ENCODE data around the gene SUGT1. TPM values are rescaled to one million over a fixed set of nuclear protein-coding genes. Genes with fewer than 3 reads are reported as not detected.

Gene SUGT1
- total RNA-seq, 1 experiment from 2014 or later: 43.2 TPM

GRCh38 chr13:52739468-52740071, 86.9 kb downstream of the SUGT1 start, which contains the start of gene CNMD:
Gene CNMD (minus strand): TSS chr13:52739820. CDS start chr13:52739701, 119 bp downstream.
- Histone ChIP-seq H3K4me1 (ENCODE audit: control insufficient read depth, insufficient read depth, low read length) (no peaks in the 10 kb centered on the region), H3K27me3 (ENCODE audit: control insufficient read depth, insufficient read depth, low read length) (no peaks in the 10 kb centered on the region), H3K27ac (ENCODE audit: low read length) (no peak within 1 kb of the TSS), H3K4me3 (ENCODE audit: low read depth in 2 of 2, low read length in 2 of 2) (no peak within 1 kb of the TSS), H3K9me3 (ENCODE audit: control insufficient read depth, insufficient read depth, low read depth, low read length) (no peaks in the 10 kb centered on the region), H3K36me3 (ENCODE audit: control insufficient read depth, insufficient read depth, low read length) (no peaks in the 10 kb centered on the region)
- intact Hi-C loops (cut with micrococcal nuclease; ENCODE audit: unreplicated experiment) (no loop called here), in situ Hi-C loops (cut with HindIII; ENCODE audit: low pct_unique_long_range_greater_than_20kb, low sequenced_read_pairs) (no loop called here)
- no peak for TF ChIP-seq REST (IDR thresholded peaks at IDR 0.05; ENCODE audit: insufficient read depth in 1 of 2, low read depth in 2 of 2, low read length in 1 of 2)
- TF ChIP-seq POLR2AphosphoS5 (IDR thresholded peaks at IDR 0.05; ENCODE audit: low read depth, low read length): no peak
- TF ChIP-seq TCF7L2 (IDR thresholded peaks at IDR 0.05; ENCODE audit: low read depth, low read length): no peak
- DNase-seq (ENCODE audit: low read depth, low spot score) (no peak), ATAC-seq (no peak)
- no TSS peak for BruUV-seq (replicated peaks)
- CTCF ChIA-PET: no interaction called here
- POLR2A ChIA-PET: no interaction called here

GRCh38 chr13:52743569-52743968, 90.9 kb downstream of the SUGT1 start:
- Histone ChIP-seq H3K9me3 (ENCODE audit: control insufficient read depth, insufficient read depth, low read depth, low read length) (no peaks in the 10 kb centered on the region), H3K4me1 (ENCODE audit: control insufficient read depth, insufficient read depth, low read length) (no peaks in the 10 kb centered on the region), H3K27me3 (ENCODE audit: control insufficient read depth, insufficient read depth, low read length) (no peaks in the 10 kb centered on the region), H3K4me3 (ENCODE audit: low read depth in 2 of 2, low read length in 2 of 2) (no peak overlapping the region), H3K36me3 (ENCODE audit: control insufficient read depth, insufficient read depth, low read length) (no peaks in the 10 kb centered on the region), H3K27ac (ENCODE audit: low read length) (no peak overlapping the region)
- in situ Hi-C loops (cut with HindIII; ENCODE audit: low pct_unique_long_range_greater_than_20kb, low sequenced_read_pairs) (no loop called here), intact Hi-C loops (cut with micrococcal nuclease; ENCODE audit: unreplicated experiment) (no loop called here)
- ChIA-PET POLR2A (no interaction called here), CTCF (no interaction called here)
- no TSS peak for BruUV-seq (replicated peaks)
- ATAC-seq (no peak), DNase-seq (ENCODE audit: low read depth, low spot score) (no peak)
- TF ChIP-seq TCF7L2 (IDR thresholded peaks at IDR 0.05; ENCODE audit: low read depth, low read length): no peak
- no peak for TF ChIP-seq SIN3A (IDR thresholded peaks at IDR 0.05; ENCODE audit: borderline replicate concordance, insufficient read depth, low read depth, low read length)
- TF ChIP-seq REST (IDR thresholded peaks at IDR 0.05; ENCODE audit: insufficient read depth in 1 of 2, low read depth in 2 of 2, low read length in 1 of 2): no peak
- TF ChIP-seq CTCF (IDR thresholded peaks at IDR 0.05): no peak
- no peak for TF ChIP-seq POLR2AphosphoS5 (IDR thresholded peaks at IDR 0.05; ENCODE audit: low read depth, low read length)
